HG02852 (cell line): ENCODE measurements around the gene BPIFB6.

Source experiments
- ATAC-seq: cut with Tn5 transposase; IDR thresholded peaks from one replicate; pipeline ENCODE4 v1.9.1; 2021; ENCODE audit warnings: mild to moderate bottlenecking, moderate library complexity; ENCODE audit not compliant: unreplicated experiment

Gene BPIFB6, protein sequence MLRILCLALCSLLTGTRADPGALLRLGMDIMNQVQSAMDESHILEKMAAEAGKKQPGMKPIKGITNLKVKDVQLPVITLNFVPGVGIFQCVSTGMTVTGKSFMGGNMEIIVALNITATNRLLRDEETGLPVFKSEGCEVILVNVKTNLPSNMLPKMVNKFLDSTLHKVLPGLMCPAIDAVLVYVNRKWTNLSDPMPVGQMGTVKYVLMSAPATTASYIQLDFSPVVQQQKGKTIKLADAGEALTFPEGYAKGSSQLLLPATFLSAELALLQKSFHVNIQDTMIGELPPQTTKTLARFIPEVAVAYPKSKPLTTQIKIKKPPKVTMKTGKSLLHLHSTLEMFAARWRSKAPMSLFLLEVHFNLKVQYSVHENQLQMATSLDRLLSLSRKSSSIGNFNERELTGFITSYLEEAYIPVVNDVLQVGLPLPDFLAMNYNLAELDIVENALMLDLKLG

DNA sequence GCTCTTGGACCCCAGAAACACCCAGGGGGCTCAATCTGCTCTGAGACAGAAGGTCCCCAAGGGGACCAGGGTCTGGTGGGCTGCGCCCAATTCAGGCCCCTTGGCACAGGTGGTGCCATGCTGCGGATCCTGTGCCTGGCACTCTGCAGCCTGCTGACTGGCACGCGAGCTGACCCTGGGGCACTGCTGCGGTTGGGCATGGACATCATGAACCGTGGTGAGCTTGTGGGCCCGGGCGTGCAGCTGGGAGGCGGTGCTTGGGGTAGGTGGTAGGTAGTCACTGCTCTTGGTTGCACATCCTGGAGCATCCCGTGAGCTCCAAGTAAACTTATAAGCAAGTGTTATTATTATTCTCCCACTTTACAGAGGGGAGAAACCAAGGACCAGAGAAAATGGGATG is at the start of gene BPIFB6:
Gene BPIFB6 (plus strand): TSS at position 118 of the 400 bp plus-strand sequence. CDS start 0 bp downstream, at position 118.
- no peak for ATAC-seq

DNA sequence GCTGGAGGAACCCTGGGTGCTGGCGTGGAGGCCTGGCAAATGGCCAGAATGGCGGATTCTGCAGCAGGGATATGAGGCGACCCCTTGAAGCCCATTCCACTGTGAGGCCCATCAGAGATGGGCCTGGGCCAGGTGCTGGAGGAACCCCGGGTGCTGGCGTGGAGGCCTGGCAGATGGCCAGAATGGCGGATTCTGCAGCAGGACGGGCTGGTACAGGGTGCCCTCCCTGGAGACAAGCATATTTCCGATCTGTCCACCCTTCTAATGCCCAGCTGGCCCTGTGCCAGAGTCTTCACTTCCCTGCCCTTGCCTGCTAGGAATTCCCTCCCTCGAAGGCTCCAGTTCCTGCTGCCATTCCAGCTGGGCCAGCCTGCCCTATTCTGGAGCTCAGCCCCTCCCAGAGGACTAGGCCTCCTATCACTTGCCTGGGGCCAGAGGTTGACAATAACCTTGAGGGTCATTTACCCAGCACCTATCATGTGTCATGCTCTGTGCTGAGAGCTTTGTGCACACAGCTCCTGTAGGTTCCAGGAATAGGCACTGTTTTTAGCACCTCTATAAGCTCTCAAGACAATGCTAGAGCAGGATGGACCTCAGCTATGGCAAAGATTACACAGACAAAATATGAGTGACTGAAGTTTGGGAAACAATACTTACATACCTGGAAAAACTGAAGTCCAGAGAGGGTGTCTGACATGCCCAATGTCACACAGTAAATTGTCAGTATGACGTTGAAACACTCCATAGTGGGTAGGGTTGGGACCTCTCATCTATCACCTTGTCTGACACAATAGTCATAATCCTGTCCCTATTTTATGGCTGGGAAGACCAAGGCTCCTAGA is 48.6 kb upstream of the BPIFB6 start:
- ATAC-seq = no peak

DNA sequence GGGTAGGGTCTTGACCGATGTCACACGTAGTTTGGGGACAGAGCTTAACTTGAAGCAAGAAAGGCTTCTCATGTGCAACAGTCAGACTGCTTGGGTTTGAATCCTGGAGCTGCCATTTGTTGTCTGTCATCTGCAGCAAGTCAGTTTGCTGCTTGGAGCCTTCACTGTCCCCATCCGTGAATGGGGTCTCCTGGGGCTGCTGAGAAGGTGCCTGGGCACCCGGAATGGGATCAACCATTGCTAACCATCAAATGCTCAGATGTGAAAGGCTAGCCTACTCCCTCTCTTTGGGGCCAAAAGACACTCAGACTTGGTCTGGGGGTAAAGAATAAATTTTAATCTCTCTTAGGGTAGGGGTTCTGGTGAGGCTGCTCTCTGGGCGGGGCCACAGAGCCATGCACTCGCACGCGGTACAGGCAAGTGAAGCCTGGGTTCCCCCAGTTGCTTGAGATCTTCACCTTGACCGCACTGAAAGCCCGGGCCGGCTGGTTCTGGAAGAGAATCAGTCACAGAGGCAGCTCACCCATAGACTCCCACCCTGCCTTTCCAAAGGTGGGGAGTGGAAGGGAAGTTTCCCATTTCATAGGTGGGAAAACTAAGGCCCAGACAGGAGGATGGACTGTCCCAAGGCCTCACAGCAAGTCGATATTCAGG is 47.9 kb upstream of the BPIFB6 start:
- no peak for ATAC-seq

DNA sequence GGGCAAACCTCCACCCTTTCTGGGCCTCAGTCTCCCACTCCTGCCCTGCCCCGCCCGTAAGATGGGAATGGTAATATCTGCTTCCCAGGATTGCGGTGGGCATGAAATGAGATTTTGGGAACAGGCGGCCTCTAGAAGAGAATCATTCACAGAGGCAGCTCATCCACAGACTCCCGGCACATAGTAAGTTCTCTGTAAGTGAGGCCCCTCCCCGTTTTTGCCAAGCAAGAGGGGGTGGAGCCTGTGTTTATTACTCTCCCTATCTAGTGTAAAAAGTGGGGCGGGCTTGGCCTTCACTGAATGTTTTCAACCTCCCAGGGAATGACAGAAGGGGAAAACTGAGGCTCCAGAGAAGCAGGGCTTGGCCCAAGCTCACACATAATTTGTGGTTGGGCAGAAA is 47.3 kb upstream of the BPIFB6 start:
- ATAC-seq = no peak

DNA sequence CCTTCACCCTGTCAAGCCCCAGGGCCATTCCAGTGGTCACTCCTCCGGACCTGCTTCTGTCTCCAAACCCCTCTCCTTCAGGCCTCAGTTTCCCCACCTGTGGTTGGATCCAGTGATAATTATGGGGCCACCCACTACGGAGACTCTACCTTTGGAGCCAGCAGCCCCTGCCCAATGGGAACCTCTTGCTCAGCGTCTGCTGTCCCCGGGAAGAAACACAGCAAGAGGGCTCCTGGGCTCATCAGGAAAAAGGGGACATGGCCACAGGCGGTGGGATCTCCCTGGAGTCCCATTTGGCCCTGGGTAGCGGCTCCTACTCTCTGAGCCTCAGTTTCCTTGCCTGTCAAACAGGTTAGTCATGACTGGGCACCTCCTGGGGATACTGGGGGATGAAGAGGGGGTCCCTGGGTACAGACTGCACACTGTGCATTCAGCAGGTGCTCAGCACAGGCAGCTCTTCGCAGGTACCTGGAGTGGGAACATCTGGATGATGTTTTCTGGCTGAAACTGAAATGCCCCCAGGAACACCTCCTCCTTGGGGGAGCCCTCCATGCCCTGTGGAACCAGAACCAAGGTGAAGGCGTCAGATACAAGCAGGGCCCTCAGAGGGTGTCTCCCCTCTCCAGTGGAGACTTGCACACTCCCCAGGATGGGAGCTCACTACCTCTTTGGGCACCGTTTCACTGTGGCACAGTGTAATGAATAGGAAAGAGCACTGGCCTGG is 46.7 kb upstream of the BPIFB6 start:
- no peak for ATAC-seq

DNA sequence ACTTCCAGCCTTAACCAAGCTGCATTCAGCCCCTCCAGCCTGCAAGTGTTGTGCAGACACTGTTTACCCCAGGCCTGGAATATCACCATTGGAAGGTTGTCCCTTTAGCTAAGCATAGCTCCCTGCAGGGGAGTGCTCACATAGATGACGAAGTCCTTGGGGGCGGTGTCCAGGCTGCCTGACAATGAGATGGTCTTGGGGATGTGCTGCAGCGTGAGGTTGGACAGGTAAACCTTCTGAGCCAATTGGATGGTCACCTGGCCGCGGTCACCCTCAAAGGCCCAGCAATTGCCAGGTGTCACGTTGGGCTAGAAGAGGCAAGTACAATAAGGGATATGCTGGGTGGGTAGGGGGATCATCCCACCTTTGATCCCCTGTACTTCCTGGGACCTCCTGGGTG is 45.9 kb upstream of the BPIFB6 start:
- no peak for ATAC-seq

DNA sequence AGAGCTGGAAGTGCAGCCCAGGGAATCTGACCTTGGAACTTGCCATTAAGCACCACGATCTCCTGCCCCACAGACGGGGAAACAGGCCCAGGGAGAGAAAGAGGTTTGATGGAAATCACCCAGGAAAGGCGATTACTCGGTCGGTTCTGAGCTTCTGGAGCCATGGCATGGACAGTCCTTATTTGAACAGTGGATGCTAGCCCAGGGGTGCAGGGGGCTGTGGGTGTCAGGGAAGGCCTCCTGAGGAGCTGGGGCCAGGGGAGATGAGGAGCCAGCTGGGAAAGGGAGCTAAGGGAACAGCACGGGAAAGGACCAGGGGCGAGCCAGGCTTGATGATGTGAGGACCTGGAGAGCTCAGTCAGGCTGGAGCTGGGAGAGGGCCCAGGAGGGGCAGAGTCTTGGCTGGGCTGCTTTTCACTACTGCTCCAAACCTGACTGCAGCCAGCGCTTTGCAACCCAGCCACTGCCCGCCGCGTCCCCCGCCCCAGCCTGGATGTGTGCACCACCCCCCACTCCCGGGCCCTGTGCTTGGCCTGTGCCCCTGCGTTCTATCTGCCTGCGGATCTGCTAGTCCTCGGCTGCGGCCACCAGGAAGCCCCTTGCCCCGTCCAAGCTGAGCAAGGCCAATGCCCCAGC is 45.0 kb upstream of the BPIFB6 start:
- ATAC-seq = no peak

DNA sequence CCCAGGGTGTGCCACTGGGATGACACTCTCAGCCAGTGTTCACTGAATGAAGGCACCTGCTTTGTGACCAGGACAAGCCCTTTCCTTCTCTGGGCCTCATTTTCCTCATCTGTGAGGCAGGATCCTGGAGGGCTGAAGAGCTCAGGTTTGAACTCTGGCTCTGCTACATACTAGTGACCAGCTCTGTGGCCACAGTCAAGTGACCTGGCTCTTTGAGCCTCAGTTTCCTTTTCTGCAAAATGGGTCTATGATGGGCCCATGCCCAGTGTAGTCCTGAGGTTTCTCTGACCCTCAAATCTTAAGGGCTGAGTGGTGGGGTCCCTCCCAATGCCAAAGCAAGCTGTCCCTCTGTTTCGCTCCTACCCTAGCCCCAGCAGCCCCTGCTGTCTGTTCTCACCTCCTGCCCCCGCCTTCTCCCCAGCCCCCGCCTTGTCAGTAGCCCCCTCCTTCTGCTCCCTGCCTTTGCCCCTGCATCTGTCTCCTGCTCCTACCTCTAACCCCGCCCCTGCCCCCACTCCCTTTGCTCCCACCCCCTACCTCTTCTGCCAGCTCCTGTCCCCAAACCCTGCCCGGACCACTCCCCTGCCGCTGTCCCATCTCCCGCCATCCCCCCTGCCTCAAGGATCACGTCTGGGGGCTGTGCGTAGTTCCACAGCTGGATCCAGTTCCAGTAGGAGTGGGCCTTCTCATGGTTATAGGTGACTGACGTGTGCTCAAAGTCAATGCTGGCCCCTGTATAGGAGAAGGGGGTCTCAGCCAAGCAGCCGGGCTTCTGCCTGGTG is 44.2 kb upstream of the BPIFB6 start:
- ATAC-seq = no peak

DNA sequence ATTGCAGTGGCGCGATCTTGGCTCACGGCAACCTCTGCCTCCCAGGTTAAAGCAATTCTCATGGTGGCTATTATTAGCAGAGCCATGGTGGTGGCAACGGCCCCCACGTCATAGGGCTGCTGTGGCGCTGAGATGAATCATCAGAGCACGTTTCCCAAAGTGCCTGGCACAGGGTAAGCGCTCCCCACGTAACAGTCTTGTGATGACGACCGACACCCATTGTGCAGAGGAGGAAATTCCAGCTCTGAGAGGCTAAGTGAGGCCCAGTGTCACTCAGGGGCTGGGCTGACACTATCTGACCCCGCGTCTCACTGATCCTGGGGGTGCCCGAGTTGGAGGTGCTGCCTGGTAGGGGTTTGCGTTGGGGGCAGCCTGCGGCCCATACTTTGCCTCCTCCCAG is 43.4 kb upstream of the BPIFB6 start:
- no peak for ATAC-seq

DNA sequence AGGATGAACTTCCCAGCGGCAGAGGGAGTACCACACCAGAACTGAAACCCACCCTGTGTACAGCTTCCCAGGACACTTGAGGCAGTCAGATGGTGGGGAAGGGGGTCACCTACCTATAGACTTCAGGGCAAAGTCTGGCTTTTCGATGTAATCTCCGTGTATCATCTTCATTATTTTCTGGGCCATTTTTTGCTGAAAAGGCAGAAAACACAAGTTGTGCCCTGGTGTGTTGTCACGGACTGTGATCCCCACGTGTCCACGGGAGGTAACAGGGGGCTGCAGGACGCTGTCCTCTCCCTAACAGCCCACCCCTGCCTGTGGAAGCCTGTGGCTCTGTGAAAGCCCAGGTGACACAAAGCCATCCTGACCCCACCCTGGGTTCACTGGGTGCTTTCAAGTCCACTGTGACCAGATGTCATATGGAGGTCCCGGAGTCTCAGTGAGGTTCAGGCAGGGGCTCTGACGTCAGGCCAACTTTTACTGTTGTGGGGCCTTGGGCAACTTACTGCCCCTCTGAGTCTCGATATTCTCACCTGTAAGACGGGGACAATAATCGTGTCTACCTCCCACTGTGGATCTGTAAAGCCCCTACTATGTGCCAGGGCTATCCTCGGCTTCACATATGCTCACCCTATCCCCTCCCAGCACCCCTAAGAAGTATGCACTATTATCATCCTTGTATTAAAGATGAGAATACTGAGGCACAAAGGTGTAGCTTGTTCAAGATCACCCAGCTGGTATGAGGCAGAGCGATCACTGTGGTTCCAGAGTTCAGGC is 41.8 kb upstream of the BPIFB6 start:
- no peak for ATAC-seq

DNA sequence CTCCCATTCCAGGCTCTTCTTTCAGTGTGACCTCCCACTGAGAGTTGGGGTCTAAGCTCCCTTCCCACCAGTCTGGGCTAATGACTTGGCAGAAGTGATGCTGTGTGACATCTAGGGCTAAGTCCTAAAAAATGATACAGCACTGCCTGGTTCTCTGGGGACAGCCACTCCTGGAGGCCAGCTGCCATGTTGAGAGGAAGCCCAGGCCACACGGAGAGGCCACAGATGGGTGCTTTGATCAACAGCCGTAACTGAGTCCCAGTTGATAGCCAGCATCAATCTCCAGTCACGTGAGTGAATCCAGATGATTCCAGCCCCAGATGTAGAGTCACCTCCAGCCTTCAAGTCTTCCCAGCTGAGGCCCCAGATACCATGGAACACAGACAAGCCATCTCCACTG is 41.0 kb upstream of the BPIFB6 start:
- no peak for ATAC-seq

DNA sequence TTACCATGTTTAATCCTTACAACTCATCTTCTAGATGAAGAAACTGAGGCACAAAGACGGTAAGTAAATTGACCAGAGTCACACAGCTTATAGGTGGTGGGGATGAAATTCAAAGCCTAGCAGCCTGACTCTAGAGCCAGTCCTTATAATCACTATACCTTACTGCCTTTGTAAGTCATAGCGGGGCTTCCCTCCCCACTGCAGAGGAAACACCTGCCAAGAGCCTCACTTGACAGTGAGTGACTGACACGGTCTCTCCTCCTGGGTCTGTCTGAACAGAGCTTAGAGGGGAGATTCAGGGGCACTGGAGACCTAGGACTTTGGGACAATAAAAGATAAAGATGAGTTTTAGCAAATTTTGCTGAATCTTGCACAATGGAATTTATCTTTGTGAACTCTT is 40.1 kb upstream of the BPIFB6 start:
- no peak for ATAC-seq

DNA sequence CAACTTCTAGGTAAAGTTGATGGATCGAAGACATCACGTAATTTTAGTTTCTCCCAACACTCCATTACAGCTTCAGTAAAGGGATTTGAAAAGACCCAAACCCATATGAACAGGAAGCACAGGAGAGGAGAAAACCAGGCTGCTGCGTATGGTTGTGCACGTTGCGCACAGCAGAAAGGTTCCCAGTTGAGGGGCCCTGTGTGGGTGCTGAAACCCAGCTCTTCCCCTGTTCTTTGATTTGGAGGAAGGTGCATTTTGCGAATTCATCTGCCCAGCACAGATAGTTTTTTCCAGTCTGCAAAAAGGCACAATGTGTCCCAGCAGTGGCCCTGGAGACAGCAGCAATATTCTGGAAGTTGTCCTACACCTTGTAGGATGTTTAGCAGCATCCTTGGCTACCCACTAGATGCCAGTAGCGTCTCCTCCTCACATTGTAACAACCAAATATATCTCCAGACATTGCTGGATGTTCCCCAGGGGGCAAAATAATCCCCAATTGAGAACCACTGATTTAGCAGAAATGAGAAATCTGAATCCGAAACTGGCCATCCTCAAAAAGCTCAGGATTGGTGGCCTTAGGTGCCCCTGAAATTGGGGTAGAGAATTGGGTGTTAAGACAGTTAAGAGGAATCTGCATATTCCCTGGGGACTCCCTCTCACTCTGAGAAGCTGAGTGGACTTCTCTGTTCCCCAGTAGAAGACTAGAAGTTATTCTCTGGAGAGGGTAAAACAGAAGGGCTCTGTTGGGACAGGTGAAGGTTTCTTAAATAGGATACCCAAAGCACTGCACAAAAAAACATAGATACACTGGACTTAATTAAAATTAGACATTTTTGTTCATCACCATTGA is 39.4 kb upstream of the BPIFB6 start:
- no peak for ATAC-seq

DNA sequence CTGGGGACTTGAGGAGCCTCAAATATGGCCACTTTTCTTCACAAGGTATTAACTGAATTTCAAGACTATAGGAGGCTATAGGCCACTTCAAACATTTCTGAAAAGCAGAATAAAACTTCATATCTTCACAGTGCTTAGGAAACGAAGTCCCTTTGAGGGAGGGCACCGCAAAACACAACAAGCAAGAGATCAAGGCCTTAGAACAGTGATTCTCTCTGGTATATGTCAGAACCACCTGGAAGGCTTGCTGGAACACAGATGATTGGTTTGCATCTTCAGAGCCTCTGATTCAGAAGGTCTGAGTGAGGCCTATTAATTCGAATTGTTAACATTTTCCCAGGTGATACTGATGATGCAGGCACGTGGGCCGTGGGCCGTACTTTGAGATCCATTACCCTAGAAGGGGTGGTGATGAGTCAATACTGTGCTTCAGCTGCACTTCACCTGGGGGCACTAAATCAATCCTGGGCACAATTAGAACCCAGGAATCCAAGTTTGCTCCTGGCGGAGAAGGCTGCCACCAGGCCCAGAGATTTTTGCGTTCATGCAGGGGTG is 37.9 kb upstream of the BPIFB6 start:
- ATAC-seq = no peak

DNA sequence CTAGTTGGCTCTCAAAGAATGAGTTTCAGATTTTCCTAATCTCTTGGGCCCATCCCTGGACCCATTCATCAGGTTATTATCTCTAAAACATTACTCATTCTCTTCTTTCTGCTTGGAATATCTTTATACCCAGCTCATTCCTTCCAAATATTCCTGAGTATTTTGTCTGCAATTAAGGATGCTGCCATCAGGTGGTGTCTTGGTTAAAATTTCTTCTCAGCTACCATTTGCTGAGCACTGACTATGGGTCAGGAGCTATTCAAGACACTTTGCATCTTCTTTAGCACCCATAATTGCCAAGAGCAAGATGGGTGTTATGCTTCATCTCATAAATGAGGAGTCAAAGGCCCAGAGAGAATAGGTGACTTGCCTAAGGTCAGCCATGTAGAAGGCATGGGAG is 35.6 kb upstream of the BPIFB6 start:
- no peak for ATAC-seq

DNA sequence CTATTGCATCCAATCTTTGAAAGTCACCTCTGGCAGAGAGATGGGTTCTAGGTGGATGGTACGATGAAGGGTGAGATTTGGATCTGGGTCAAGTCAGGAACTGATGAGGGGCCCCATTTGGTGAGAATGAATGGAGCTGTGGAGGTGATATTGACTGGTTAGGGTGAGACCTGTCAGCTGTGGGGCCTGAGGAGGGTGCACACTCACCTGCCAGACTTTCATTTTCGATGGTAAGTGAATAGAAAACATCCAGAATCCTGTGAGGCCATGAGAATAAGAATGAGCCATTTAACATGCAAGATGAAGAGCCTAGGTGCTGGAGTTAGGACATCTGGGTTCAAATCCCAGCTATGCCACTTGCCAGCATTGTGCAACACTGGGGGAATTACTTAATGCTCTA is 34.0 kb upstream of the BPIFB6 start:
- ATAC-seq = no peak

DNA sequence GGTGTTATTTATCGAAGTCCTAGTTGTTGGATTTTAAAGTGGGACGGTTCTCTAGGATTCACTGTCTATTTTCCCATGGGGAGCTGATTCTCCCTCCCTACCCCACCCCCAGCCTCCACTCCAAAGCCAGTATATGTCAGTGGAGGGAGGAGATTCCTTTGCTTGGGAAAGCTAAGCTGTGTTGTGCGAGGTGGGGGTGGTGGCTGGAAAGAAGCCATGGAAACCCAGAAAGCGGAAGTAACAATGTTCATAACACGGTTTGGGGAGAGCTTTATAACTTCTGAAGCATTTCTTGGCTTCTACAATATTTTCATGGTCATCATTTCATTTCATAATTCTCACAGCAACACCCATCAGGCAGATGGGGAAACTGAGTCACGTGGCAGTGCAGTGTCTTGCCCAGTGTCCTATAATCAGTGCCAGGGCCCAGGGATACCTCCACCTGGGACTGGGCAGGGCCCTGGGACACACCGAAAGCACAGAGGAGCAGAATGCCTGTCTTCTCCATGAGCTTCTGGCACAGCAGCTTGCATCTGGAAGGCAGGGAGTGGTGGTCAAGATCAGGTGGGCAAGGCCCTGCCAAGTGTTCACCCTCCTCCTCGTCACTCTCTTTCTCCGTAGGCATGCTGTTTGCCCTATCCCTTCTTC is 31.7 kb upstream of the BPIFB6 start:
- no peak for ATAC-seq
